IMR-90 (cell line): ENCODE results near the gene NDUFA7. TPM values are rescaled to one million over a fixed set of nuclear protein-coding genes. Genes with fewer than 3 reads are reported as not detected.

Experiments used
- ATAC-seq: fragments of 200-7000 bp; cut with Tn5 transposase; 2 replicates; pipeline ENCODE4 v1.9.1; 2020; ENCODE audit warnings: low read depth, mild to moderate bottlenecking, moderate library complexity
- BruUV-seq: library from RNA; stranded (reverse); fragments of 400-500 nt; replicated peaks from 2 replicates; lab custom pipeline; 2021; lab: Mats Ljungman, UMichigan
- CTCF ChIA-PET: fragments of 300-600 bp; formaldehyde crosslinking; extraction: SDS; loops from one replicate; lab custom pipeline; 2021; ENCODE audit warnings: antibody characterized with exemption; lab: Yijun Ruan, JAX
- POLR2A ChIA-PET: fragments of 300-600 bp; sonication (Branson Sonifier 250); formaldehyde crosslinking; loops from one replicate; lab custom pipeline; 2022; ENCODE audit warnings: antibody characterized with exemption; ENCODE audit not compliant: unreplicated experiment; lab: Charles Lee
- DNase-seq: peaks from one replicate; pipeline ENCODE4 v3.0.0; 2013
- H2AFZ ChIP-seq: replicated peaks from 2 replicates; pipeline ENCODE3; 2013; ENCODE audit warnings: low read length, mild to moderate bottlenecking; ENCODE audit not compliant: poor library complexity
- H2AK5ac ChIP-seq: 2 replicates; pipeline ENCODE4 v1.6.1; 2013; ENCODE audit warnings: low read depth, low read length, inconsistent platforms
- H2AK9ac ChIP-seq: replicated peaks from 2 replicates; pipeline ENCODE3; 2013; ENCODE audit warnings: mild to moderate bottlenecking, low read depth, low read length, moderate library complexity; ENCODE audit not compliant: poor library complexity
- H2BK120ac ChIP-seq: 2 replicates; pipeline ENCODE4 v1.6.1; 2013; ENCODE audit warnings: low read depth, low read length, inconsistent platforms
- H2BK15ac ChIP-seq: 3 replicates; pipeline ENCODE4 v1.6.1; 2013; ENCODE audit warnings: low read depth, low read length, inconsistent platforms
- H2BK20ac ChIP-seq: 2 replicates; pipeline ENCODE4 v1.6.1; 2013; ENCODE audit warnings: low read depth, mild to moderate bottlenecking, inconsistent platforms, low read length, moderate library complexity
- H2BK5ac ChIP-seq: 2 replicates; pipeline ENCODE4 v1.6.1; 2013; ENCODE audit warnings: mild to moderate bottlenecking, low read depth, low read length, inconsistent platforms; ENCODE audit not compliant: poor library complexity, severe bottlenecking
- H3K14ac ChIP-seq: replicated peaks from 2 replicates; pipeline ENCODE4 v1.6.1; 2013; ENCODE audit warnings: low read depth, low read length, inconsistent platforms
- H3K18ac ChIP-seq: 2 replicates; pipeline ENCODE4 v1.6.1; 2013; ENCODE audit warnings: low read depth, low read length, control low read depth
- H3K23ac ChIP-seq: 2 replicates; pipeline ENCODE4 v1.6.1; 2013; ENCODE audit warnings: low read depth, low read length, inconsistent platforms
- H3K27ac ChIP-seq: 2 replicates; pipeline ENCODE4 v1.5.1; 2013; ENCODE audit warnings: mild to moderate bottlenecking, control low read depth, low read length; ENCODE audit not compliant: insufficient read depth
- H3K27me3 ChIP-seq: 2 replicates; pipeline ENCODE4 v1.6.1; 2013; ENCODE audit warnings: low read length; ENCODE audit not compliant: control insufficient read depth, insufficient read depth
- H3K36me3 ChIP-seq: 2 replicates; pipeline ENCODE4 v1.6.1; 2013; ENCODE audit warnings: low read length, mixed read lengths; ENCODE audit not compliant: control insufficient read depth, insufficient read depth
- H3K4ac ChIP-seq: 2 replicates; pipeline ENCODE4 v1.6.1; 2013; ENCODE audit warnings: low read depth, low read length, inconsistent platforms
- H3K4me1 ChIP-seq: 2 replicates; pipeline ENCODE4 v1.6.1; 2013; ENCODE audit warnings: low read length, mixed read lengths; ENCODE audit not compliant: control insufficient read depth, insufficient read depth
- H3K4me2 ChIP-seq: 2 replicates; pipeline ENCODE4 v1.6.1; 2013; ENCODE audit warnings: low read depth, mild to moderate bottlenecking, control low read depth, low read length, moderate library complexity
- H3K4me3 ChIP-seq: 2 replicates; pipeline ENCODE4 v1.5.1; 2013; ENCODE audit warnings: low read depth, mild to moderate bottlenecking, control low read depth, low read length, moderate library complexity; ENCODE audit not compliant: insufficient read depth
- H3K56ac ChIP-seq: 2 replicates; pipeline ENCODE4 v1.6.1; 2013; ENCODE audit warnings: low read length, inconsistent platforms; ENCODE audit not compliant: insufficient read depth; ENCODE audit errors: extremely low read depth
- H3K79me1 ChIP-seq, 2 experiments: 2 replicates each; pipeline ENCODE4 v1.6.1; 2013; ENCODE audit warnings: low read length in 2 of 2, inconsistent platforms in 1 of 2, low read depth in 1 of 2
- H3K9ac ChIP-seq: 2 replicates; pipeline ENCODE4 v1.6.1; 2013; ENCODE audit warnings: low read depth, low read length, control low read depth
- H3K9me1 ChIP-seq: 2 replicates; pipeline ENCODE4 v1.6.1; 2013; ENCODE audit warnings: low read length, inconsistent platforms; ENCODE audit not compliant: insufficient read depth
- H3K9me3 ChIP-seq: 2 replicates; pipeline ENCODE4 v1.6.1; 2013; ENCODE audit warnings: low read length; ENCODE audit not compliant: control insufficient read depth, insufficient read depth
- H4K20me1 ChIP-seq: 2 replicates; pipeline ENCODE4 v1.6.1; 2013; ENCODE audit warnings: low read length, inconsistent platforms; ENCODE audit not compliant: insufficient read depth
- H4K5ac ChIP-seq: 2 replicates; pipeline ENCODE4 v1.6.1; 2013; ENCODE audit warnings: mild to moderate bottlenecking, low read depth, low read length, control low read depth
- H4K8ac ChIP-seq, 2 experiments: 2 replicates each; pipeline ENCODE4 v1.6.1; 2013; ENCODE audit warnings: low read depth in 2 of 2, low read length in 2 of 2, control low read depth in 1 of 2, inconsistent platforms in 1 of 2
- H4K91ac ChIP-seq: 2 replicates; pipeline ENCODE4 v1.6.1; 2013; ENCODE audit warnings: low read depth, low read length, inconsistent platforms; ENCODE audit not compliant: insufficient read depth
- CHD1 ChIP-seq: IDR thresholded peaks from 2 replicates; pipeline ENCODE4 v1.6.1; 2012; ENCODE audit warnings: low read depth, low read length, improper control_type of control experiment
- CTCF ChIP-seq: conservative IDR thresholded peaks from 2 replicates; pipeline ENCODE4 v1.5.1; 2012; ENCODE audit warnings: mild to moderate bottlenecking, low read depth, low read length, improper control_type of control experiment
- FOS ChIP-seq: fragments of 150-350 bp; IDR thresholded peaks from 2 replicates; pipeline ENCODE4 v1.6.1; 2016; ENCODE audit warnings: low read depth, low read length
- NFE2L2 ChIP-seq: fragments of 150-350 bp; IDR thresholded peaks from 2 replicates; pipeline ENCODE4 v1.6.1; 2016; ENCODE audit warnings: low read depth, mild to moderate bottlenecking, low read length
- RAD21 ChIP-seq: IDR thresholded peaks from 2 replicates; pipeline ENCODE4 v1.6.1; 2012; ENCODE audit warnings: low read length, improper control_type of control experiment
- RCOR1 ChIP-seq: IDR thresholded peaks from 2 replicates; pipeline ENCODE4 v1.6.1; 2012; ENCODE audit warnings: mild to moderate bottlenecking, low read length, improper control_type of control experiment; ENCODE audit not compliant: insufficient replicate concordance
- WGBS, 2 experiments: methylation state at CpG; one replicate each; pipeline versions ENCODE4 v1.1.5 to v1.1.7; 2013; ENCODE audit warnings: missing lambda C conversion rate in 2 of 2; ENCODE audit not compliant: insufficient read length in 1 of 2; ENCODE audit errors: extremely low coverage in 2 of 2; 5-methylcytosine and 5-hydroxymethylcytosine counted together
- dilution Hi-C: fragments of 300-500 bp; cut with HindIII; formaldehyde crosslinking; loops from one replicate; pipeline ENCODE4 v1.14.3; 2018; ENCODE audit warnings: low sequenced_read_pairs; ENCODE audit not compliant: unreplicated experiment
- in situ Hi-C: fragments of 300-500 bp; cut with MboI; formaldehyde crosslinking; loops from 3 replicates; pipeline ENCODE4 v1.14.3; 2019; ENCODE audit warnings: low sequenced_read_pairs, inconsistent platforms, mixed read lengths
- intact Hi-C: fragments of 100-400 bp; cut with micrococcal nuclease; formaldehyde crosslinking; loops from 2 replicates; pipeline ENCODE4 v1.10.0; 2022
- polyA plus RNA-seq, 3 experiments: library from polyadenylated mRNA; depleted of rRNA; stranded (reverse); fragments of >200 nt; gene quantifications; 2 replicates each; pipeline ENCODE4 v1.2.3, GENCODE V29; 2012; ENCODE audit warnings: low replicate concordance in 1 of 3
- total RNA-seq: library from RNA; depleted of rRNA; stranded (reverse); fragments of >200 nt; gene quantifications from 2 replicates; pipeline ENCODE4 v1.2.3, GENCODE V29; 2012

The NDUFA7 gene
- total and polyA plus RNA-seq, 2 of the 4 experiments (the other 2 are of a cell fraction), result 20.6 to 50.7 TPM

DNA sequence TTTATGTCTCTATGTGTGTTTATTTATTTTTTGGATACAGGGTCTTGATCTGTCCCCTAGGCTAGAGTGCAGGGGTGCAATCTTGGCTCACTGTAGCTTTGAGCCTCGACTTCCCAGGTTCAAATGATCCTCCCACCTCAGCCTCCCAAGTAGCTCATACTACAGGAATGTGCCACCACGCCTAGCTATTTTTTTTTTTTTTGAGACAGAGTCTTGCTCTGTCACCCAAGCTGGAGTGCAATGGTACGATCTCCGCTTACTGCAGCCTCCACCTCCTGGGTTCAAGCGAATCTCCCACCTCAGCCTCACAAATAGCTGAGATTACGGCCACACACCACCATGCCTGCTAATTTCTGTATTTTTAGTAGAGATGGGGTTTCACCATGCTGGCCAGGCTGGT lies 37.8 kb upstream of the NDUFA7 start:
- peak overlapping the region; percentile 53; the same call in 1 of the 2 replicates for H2AK5ac ChIP-seq
- H3K14ac ChIP-seq, result no peak overlapping the region
- intact Hi-C loops (no loop called here), in situ Hi-C loops (loop anchor here (5.0 kb wide), 1 partner anchor 38 kb away; no protein-coding TSS in a partner anchor), dilution Hi-C loops (no loop called here)
- no TSS peak for BruUV-seq
- no peak overlapping the region for H3K56ac ChIP-seq
- no peak overlapping the region for H2AFZ ChIP-seq
- no peak overlapping the region for H3K18ac ChIP-seq
- H2BK5ac ChIP-seq, result no peak overlapping the region
- H3K9ac ChIP-seq, result no peak overlapping the region
- TF ChIP-seq RAD21 (no peak), CTCF (no peak), RCOR1 (no peak), CHD1 (no peak), NFE2L2 (no peak), FOS (no peak)
- DNase-seq (no peak), ATAC-seq (no peak)
- peaks cover 8% of the 10 kb centered on the region; the same call in 1 of the 2 replicates for H3K9me1 ChIP-seq
- no peak overlapping the region for H4K5ac ChIP-seq
- no peak overlapping the region for H3K4me3 ChIP-seq
- no peak overlapping the region for H3K4me2 ChIP-seq
- H4K20me1 ChIP-seq, result peaks cover 6% of the 10 kb centered on the region; the same call in 1 of the 2 replicates
- WGBS, 2 experiments, result no CpG with 5 or more reads among the region's 6 CpGs
- H4K8ac ChIP-seq, result no peak overlapping the region
- H3K27me3 ChIP-seq, result no peaks in the 10 kb centered on the region
- ChIA-PET POLR2A (no interaction called here), CTCF (no interaction called here)
- no peak overlapping the region for H3K27ac ChIP-seq
- no peak overlapping the region for H3K23ac ChIP-seq
- no peak overlapping the region for H3K4ac ChIP-seq
- H3K36me3 ChIP-seq, result no peaks in the 10 kb centered on the region
- peaks cover 11% of the 10 kb centered on the region for H3K4me1 ChIP-seq
- no peak overlapping the region for H2BK20ac ChIP-seq
- no peak overlapping the region for H2AK9ac ChIP-seq
- peaks cover 3% of the 10 kb centered on the region for H3K9me3 ChIP-seq
- no peak overlapping the region for H2BK120ac ChIP-seq
- no peak overlapping the region for H4K91ac ChIP-seq
- H3K79me1 ChIP-seq, result no peaks in the 10 kb centered on the region
- no peak overlapping the region for H2BK15ac ChIP-seq
